Prostate gland (tissue), 2 donors: Measurements from ENCODE around the gene TRAK1. TPM values are rescaled to one million over a fixed set of nuclear protein-coding genes. Genes with fewer than 3 reads are reported as not detected.

ENCODE experiments used
- DNase-seq: peaks from one replicate; pipeline ENCODE4 v3.0.0-alpha.2; 2019; ENCODE audit warnings: low spot score
- H3K27ac ChIP-seq, 2 donors: fragments of 200-600 bp; sonication (generic); 2 replicates each; pipeline ENCODE4 v1.5.1; 2017 to 2019
- H3K27me3 ChIP-seq: fragments of 200-600 bp; sonication (generic); replicated peaks from 2 replicates; pipeline ENCODE4 v1.5.1; 2019; ENCODE audit not compliant: insufficient read depth
- H3K36me3 ChIP-seq, 2 donors: fragments of 200-600 bp; sonication (generic); 1 replicate in 1 of 2; 2 replicates in 1 of 2; pipeline versions ENCODE4 v1.5.1 to v1.8.1; 2017 to 2019
- H3K4me1 ChIP-seq: fragments of 200-600 bp; sonication (generic); replicated peaks from 2 replicates; pipeline ENCODE4 v1.5.1; 2019
- H3K4me3 ChIP-seq, 2 donors: fragments of 200-600 bp; sonication (generic); 2 replicates each; pipeline ENCODE4 v1.5.1; 2017 to 2019
- H3K9me3 ChIP-seq: fragments of 200-600 bp; sonication (generic); 2 replicates; pipeline ENCODE4 v1.5.1; 2017
- POLR2A ChIP-seq: fragments of 450-650 bp; IDR thresholded peaks from one replicate; pipeline ENCODE4 v1.6.1; 2016; ENCODE audit warnings: antibody characterized with exemption, mild to moderate bottlenecking
- POLR2AphosphoS5 ChIP-seq: sonication (generic); formaldehyde crosslinking; IDR thresholded peaks from one replicate; pipeline ENCODE4 v1.6.1; 2017; ENCODE audit warnings: antibody characterized with exemption
- WGBS: methylation state at CpG from one replicate; pipeline ENCODE4 v1.1.5; 2018; 5-methylcytosine and 5-hydroxymethylcytosine counted together
- intact Hi-C: fragments of 100-400 bp; cut with DNase I; formaldehyde crosslinking; loops from one replicate; pipeline ENCODE4 v1.14.2; 2022
- total RNA-seq, 2 donors: library from RNA; depleted of rRNA; stranded (reverse); fragments of >200 nt; gene quantifications; one replicate each; pipeline ENCODE4 v1.1.0, GENCODE V29; 2016
- TF ChIP-seq, protein P1 (sequence below), 4 experiments: fragments of 200-600 bp in 2 of 4; fragments of 450-650 bp in 2 of 4; sonication (generic) in 2 of 4; IDR thresholded peaks; 1 replicate in 3 of 4; 2 replicates in 1 of 4; pipeline ENCODE4 v1.5.1; 2016 to 2019; ENCODE audit warnings: antibody characterized with exemption in 4 of 4, mild to moderate bottlenecking in 2 of 4, moderate library complexity in 2 of 4

Gene TRAK1
- total RNA-seq, 2 donors from 2014 or later, result 35.6 to 80.3 TPM

DNA sequence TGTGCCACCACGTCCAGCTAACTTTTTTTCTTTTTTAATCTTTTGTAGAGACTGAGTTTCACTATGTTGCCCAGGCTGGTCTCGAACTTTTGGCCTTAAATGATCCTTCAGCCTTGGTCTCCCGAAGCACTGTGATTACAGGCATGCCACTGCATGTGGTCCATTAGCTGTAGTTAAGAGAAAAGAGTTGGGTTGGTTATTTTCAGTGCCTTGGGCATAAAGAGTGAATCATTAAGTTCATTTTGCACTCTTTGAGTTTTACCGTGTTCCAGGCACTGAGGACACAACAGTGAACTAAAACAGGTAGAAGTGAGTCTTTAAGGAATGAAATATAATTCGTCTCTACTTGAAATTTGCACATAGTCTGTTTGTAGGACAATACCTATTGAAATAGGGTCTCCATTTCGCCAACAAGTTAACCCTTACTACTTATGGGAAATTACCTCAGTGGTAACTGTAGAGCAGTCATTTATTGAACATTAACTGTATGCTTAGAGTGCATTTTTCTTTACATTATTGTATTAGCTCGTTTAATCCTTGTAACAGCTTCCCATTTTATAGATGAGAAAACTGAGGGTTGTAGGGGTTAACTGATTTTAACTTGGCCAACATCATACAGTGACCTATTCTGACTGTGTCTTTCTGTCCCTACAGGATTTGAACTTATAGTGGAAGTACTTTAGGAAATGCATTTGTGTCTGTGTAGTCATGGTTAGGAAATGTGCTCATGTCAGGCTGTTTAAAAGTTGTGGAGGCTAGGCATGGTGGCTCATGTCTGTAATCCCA is 22.7 kb upstream of the TRAK1 start:
- 82% methylated on average over 7 of the region's 7 CpGs for WGBS
- intact Hi-C loops, result no loop called here
- no peak overlapping the region for H3K27ac ChIP-seq

GRCh38 chr3:42070089-42070488 is 21.1 kb upstream of the TRAK1 start:
- intact Hi-C loops, result no loop called here
- TF ChIP-seq, protein P1, sequence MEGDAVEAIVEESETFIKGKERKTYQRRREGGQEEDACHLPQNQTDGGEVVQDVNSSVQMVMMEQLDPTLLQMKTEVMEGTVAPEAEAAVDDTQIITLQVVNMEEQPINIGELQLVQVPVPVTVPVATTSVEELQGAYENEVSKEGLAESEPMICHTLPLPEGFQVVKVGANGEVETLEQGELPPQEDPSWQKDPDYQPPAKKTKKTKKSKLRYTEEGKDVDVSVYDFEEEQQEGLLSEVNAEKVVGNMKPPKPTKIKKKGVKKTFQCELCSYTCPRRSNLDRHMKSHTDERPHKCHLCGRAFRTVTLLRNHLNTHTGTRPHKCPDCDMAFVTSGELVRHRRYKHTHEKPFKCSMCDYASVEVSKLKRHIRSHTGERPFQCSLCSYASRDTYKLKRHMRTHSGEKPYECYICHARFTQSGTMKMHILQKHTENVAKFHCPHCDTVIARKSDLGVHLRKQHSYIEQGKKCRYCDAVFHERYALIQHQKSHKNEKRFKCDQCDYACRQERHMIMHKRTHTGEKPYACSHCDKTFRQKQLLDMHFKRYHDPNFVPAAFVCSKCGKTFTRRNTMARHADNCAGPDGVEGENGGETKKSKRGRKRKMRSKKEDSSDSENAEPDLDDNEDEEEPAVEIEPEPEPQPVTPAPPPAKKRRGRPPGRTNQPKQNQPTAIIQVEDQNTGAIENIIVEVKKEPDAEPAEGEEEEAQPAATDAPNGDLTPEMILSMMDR (IDR thresholded peaks at IDR 0.05), result no peak
- no peak for TF ChIP-seq POLR2AphosphoS5
- no peak for TF ChIP-seq POLR2A
- Histone ChIP-seq H3K4me1 (peaks cover 20% of the 10 kb centered on the region), H3K4me3 (no peak overlapping the region), H3K9me3 (no peaks in the 10 kb centered on the region), H3K27ac (no peak overlapping the region), H3K27me3 (no peaks in the 10 kb centered on the region), H3K36me3 (no peaks in the 10 kb centered on the region)
- WGBS, result 88% methylated on average over 2 of the region's 2 CpGs
- no peak for DNase-seq

More for the DNA sequence above, 22.7 kb upstream of the TRAK1 start:
- TF ChIP-seq, protein P1 (IDR thresholded peaks at IDR 0.05), result no peak
- TF ChIP-seq POLR2A (no peak), POLR2AphosphoS5 (no peak)
- Histone ChIP-seq H3K4me3 (no peak overlapping the region), H3K9me3 (no peaks in the 10 kb centered on the region), H3K4me1 (peaks cover 20% of the 10 kb centered on the region), H3K27me3 (no peaks in the 10 kb centered on the region), H3K36me3 (no peaks in the 10 kb centered on the region)
- DNase-seq, result no peak

GRCh38 chr3:42070524-42070923 is 20.6 kb upstream of the TRAK1 start:
- no peaks in the 10 kb centered on the region for H3K9me3 ChIP-seq
- TF ChIP-seq POLR2A, result no peak
- TF ChIP-seq, protein P1 (IDR thresholded peaks at IDR 0.05), result no peak
- no peak for TF ChIP-seq POLR2AphosphoS5
- H3K36me3 ChIP-seq, result no peaks in the 10 kb centered on the region
- no peaks in the 10 kb centered on the region for H3K27me3 ChIP-seq
- 100% methylated on average over 1 of the region's 1 CpG for WGBS
- no peak overlapping the region for H3K4me3 ChIP-seq
- intact Hi-C loops, result no loop called here
- H3K4me1 ChIP-seq, result peaks cover 20% of the 10 kb centered on the region
- DNase-seq, result no peak
- peak overlapping the region in 1 of 2 donors; percentile 66 for H3K27ac ChIP-seq

DNA sequence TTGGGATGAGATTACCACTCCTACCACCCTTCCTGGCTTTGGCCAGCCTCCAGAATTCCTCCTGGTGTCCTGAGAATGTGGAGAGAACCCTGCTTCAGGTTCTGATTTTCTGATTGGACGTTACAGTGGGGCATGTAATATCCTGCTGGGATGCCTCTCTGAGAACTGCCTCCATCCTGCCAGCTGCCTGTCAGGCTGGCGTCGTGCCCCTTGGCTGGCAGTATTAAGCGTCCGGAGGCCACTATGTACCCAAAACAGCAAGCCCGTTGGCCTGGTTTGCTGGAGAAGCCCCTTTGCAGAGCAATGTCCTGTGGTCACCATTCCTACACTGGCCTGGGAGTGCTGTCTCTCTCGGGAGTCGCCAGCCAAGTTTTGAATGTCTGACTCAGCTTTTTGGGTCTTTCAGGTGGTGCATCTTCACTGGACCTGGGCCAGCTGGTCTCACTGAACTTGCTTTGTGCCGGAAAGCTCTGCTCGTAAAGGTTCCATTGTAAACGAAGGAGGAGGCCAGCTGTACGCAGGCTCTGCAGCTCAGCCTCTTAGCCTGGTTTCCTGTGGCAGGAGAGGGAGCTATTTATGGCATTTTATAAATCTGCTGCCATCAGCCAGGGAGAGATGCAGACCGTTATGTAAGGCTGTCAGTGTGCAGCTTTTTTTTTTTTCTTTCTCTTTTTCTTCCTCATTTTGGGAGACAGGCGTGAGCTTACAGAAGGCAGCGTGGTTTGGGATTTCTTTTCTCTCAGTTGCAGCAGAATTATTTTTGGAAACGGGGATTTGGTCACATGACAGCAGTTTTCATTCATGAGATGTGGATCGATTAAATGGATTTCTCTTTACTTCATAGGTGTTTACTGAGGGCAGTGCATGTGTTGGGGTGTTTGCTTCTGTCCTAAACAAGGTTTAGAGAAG is 19.0 kb upstream of the TRAK1 start:
- H3K36me3 ChIP-seq, result no peaks in the 10 kb centered on the region
- no peak for TF ChIP-seq POLR2A
- peak; percentile 93 for TF ChIP-seq POLR2AphosphoS5
- DNase-seq, result peak; percentile 94
- H3K27me3 ChIP-seq, result no peaks in the 10 kb centered on the region
- intact Hi-C loops, result no loop called here
- no peak overlapping the region for H3K4me3 ChIP-seq
- 11% methylated on average over 16 of the region's 17 CpGs for WGBS
- no peaks in the 10 kb centered on the region for H3K9me3 ChIP-seq
- peaks cover 20% of the 10 kb centered on the region for H3K4me1 ChIP-seq
- peak overlapping the region; percentile 59 to 66 for H3K27ac ChIP-seq

GRCh38 chr3:42072831-42073301 is 18.3 kb upstream of the TRAK1 start:
- peaks cover 20% of the 10 kb centered on the region for H3K4me1 ChIP-seq
- no peaks in the 10 kb centered on the region for H3K27me3 ChIP-seq
- no peak for DNase-seq
- TF ChIP-seq POLR2A, result no peak
- TF ChIP-seq, protein P1 (IDR thresholded peaks at IDR 0.05), result no peak
- no peak for TF ChIP-seq POLR2AphosphoS5
- peak overlapping the region in 1 of 2 donors; percentile 66 for H3K27ac ChIP-seq
- H3K36me3 ChIP-seq, result no peaks in the 10 kb centered on the region
- 40% methylated on average over 7 of the region's 7 CpGs for WGBS
- no peak overlapping the region for H3K4me3 ChIP-seq
- intact Hi-C loops, result no loop called here
- no peaks in the 10 kb centered on the region for H3K9me3 ChIP-seq
